ENCODE data around the gene CHD9NB. TPM values are rescaled to one million over a fixed set of nuclear protein-coding genes. Genes with fewer than 3 reads are reported as not detected.

CHD9NB gene
- polyA plus RNA-seq, 2 of the 4 experiments (the other 2 are of a cell fraction): 2.0 to 2.8 TPM

DNA sequence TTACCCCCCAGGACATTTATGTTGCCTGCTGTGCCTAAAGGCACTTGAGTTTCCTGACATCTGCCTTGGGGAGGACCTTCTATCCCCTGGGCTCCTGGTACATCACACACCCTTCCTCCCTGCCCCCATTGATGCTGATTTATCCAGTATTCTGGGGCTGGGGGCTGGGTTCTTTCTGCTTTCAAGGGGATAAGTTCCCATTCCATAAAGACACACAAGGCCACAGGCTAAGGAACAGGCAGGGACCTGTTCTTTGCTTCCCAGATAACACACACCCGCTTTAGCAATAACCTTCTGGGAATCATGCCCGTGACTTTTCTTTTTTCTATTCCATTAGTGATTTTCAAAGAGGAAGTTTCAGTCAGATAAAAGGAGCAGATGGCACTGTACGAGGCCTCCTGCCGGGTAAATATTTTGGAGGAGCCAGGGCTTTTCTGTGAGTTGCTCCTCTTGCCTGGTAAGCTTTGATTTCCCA lies 32.7 kb upstream of the CHD9NB start:
- no peak overlapping the region for H3K4me2 ChIP-seq

GRCh38 chr16:53084746-53085334 lies 32.1 kb upstream of the CHD9NB start:
- DNase-seq (ENCODE audit: low read depth in 1 of 2, low spot score in 1 of 2): no peak
- no peak overlapping the region for H3K4me2 ChIP-seq
- H3K9me3 ChIP-seq: no peaks in the 10 kb centered on the region
- no peak overlapping the region for H3K4me3 ChIP-seq
- TF ChIP-seq MYC (IDR thresholded peaks at IDR 0.05; ENCODE audit: borderline replicate concordance, low read length) (no peak), JUN (IDR thresholded peaks at IDR 0.05) (no peak), CEBPB (IDR thresholded peaks at IDR 0.05) (no peak), NPAS2 (CRISPR knock-in tag; IDR thresholded peaks at IDR 0.05; ENCODE audit: borderline replicate concordance) (no peak), ESRRA (IDR thresholded peaks at IDR 0.05; ENCODE audit: borderline replicate concordance, low read length) (no peak), HOXA7 (CRISPR knock-in tag; IDR thresholded peaks at IDR 0.05) (no peak), RAD21 (conservative IDR thresholded peaks at IDR 0.05 in 1 of 2, IDR thresholded peaks at IDR 0.05 in 1 of 2) (no peak), NFE2L2 (conservative IDR thresholded peaks at IDR 0.05; ENCODE audit: low read length) (no peak), FOSB (CRISPR knock-in tag; IDR thresholded peaks at IDR 0.05) (no peak)
- TF ChIP-seq, protein P1, sequence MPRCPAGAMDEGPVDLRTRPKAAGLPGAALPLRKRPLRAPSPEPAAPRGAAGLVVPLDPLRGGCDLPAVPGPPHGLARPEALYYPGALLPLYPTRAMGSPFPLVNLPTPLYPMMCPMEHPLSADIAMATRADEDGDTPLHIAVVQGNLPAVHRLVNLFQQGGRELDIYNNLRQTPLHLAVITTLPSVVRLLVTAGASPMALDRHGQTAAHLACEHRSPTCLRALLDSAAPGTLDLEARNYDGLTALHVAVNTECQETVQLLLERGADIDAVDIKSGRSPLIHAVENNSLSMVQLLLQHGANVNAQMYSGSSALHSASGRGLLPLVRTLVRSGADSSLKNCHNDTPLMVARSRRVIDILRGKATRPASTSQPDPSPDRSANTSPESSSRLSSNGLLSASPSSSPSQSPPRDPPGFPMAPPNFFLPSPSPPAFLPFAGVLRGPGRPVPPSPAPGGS (IDR thresholded peaks at IDR 0.05): no peak
- peak overlapping the region; percentile 42 to 87; a peak in 4 of 6 replicates for H3K27ac ChIP-seq
- ChIA-PET CTCF (interaction anchor here (7.7 kb wide), 1 partner anchor 30 kb away, joined by 32 read pairs; the partner anchor contains the start of gene CHD9), POLR2A (no interaction called here)
- 94% methylated on average over 8 of the region's 8 CpGs for WGBS (ENCODE audit: missing lambda C conversion rate)
- peaks cover 58% of the 10 kb centered on the region for H3K4me1 ChIP-seq
- FAIRE-seq: no peak
- no peak for ATAC-seq

More for the DNA sequence above, 32.7 kb upstream of the CHD9NB start:
- Histone ChIP-seq H3K27ac (peak overlapping the region; percentile 42 to 87; a peak in 3 of 6 replicates), H3K4me3 (no peak overlapping the region), H3K4me1 (peaks cover 58% of the 10 kb centered on the region), H3K9me3 (no peaks in the 10 kb centered on the region)
- 90% methylated on average over 4 of the region's 4 CpGs for WGBS (ENCODE audit: missing lambda C conversion rate)
- DNase-seq (ENCODE audit: low read depth in 1 of 2, low spot score in 1 of 2): no peak
- TF ChIP-seq RNF2 (IDR thresholded peaks at IDR 0.05; ENCODE audit: borderline replicate concordance, low read depth): no peak
- TF ChIP-seq, protein P1 (IDR thresholded peaks at IDR 0.05): no peak
- FAIRE-seq: no peak
- ATAC-seq: no peak
- POLR2A ChIA-PET: no interaction called here
- CTCF ChIA-PET: interaction anchor here (7.7 kb wide), 1 partner anchor 30 kb away, joined by 32 read pairs; the partner anchor contains the start of gene CHD9

DNA sequence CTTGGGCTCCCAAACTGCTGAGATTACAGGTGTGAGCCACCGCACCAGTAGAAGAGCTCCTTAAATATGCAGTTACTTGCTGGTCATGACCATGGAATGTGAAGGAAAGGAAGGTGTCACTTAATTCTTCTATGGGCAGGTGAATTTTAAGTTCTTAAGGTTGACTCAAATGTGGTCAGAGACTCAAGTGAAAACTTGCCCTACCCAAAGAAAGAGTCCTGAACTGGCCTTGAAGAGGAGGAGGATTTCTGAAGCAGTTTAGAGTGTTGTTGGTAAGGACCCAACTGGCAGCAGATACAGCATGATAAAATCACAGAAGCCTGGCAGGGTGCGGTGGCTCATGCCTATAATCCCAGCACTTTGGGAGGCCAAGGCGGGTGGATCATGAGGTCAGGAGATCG lies 31.4 kb upstream of the CHD9NB start:
- FAIRE-seq: no peak
- Histone ChIP-seq H3K9me3 (no peaks in the 10 kb centered on the region), H3K4me2 (no peak overlapping the region), H3K4me3 (no peak overlapping the region), H3K27ac (peak overlapping the region in 1 of 2 experiments; percentile 87; a peak in 5 of 6 replicates), H3K4me1 (peaks cover 63% of the 10 kb centered on the region)
- ATAC-seq: no peak
- 96% methylated on average over 4 of the region's 4 CpGs for WGBS (ENCODE audit: missing lambda C conversion rate)
- ChIA-PET CTCF (no interaction called here), POLR2A (no interaction called here)
- DNase-seq (ENCODE audit: low read depth in 1 of 2, low spot score in 1 of 2): no peak
- TF ChIP-seq BHLHE40 (IDR thresholded peaks at IDR 0.05; ENCODE audit: low read depth, low read length) (no peak), ZFP36 (IDR thresholded peaks at IDR 0.05; ENCODE audit: borderline replicate concordance, partially characterized antibody) (no peak), NPAS2 (CRISPR knock-in tag; IDR thresholded peaks at IDR 0.05; ENCODE audit: borderline replicate concordance) (no peak), RNF2 (IDR thresholded peaks at IDR 0.05; ENCODE audit: borderline replicate concordance, low read depth) (no peak), KDM5A (IDR thresholded peaks at IDR 0.05) (no peak), FOXS1 (CRISPR knock-in tag; IDR thresholded peaks at IDR 0.05) (no peak), RARB (CRISPR knock-in tag; IDR thresholded peaks at IDR 0.05) (no peak), FOSB (CRISPR knock-in tag; IDR thresholded peaks at IDR 0.05) (no peak), MAZ (IDR thresholded peaks at IDR 0.05; ENCODE audit: borderline replicate concordance, low read depth, low read length) (no peak), PBX3 (IDR thresholded peaks at IDR 0.05) (no peak), CBX2 (IDR thresholded peaks at IDR 0.05; ENCODE audit: borderline replicate concordance, low read depth) (no peak), EHMT2 (IDR thresholded peaks at IDR 0.05; ENCODE audit: low read depth) (no peak), RCOR1 (IDR thresholded peaks at IDR 0.05; ENCODE audit: low read depth, low read length) (no peak), HOXB13 (CRISPR knock-in tag; IDR thresholded peaks at IDR 0.05; ENCODE audit: low read depth) (no peak), GATA3 (IDR thresholded peaks at IDR 0.05; ENCODE audit: borderline replicate concordance) (no peak), TFCP2L1 (CRISPR knock-in tag; IDR thresholded peaks at IDR 0.05) (no peak), HDAC2 (IDR thresholded peaks at IDR 0.05) (no peak)
- TF ChIP-seq, protein P2, sequence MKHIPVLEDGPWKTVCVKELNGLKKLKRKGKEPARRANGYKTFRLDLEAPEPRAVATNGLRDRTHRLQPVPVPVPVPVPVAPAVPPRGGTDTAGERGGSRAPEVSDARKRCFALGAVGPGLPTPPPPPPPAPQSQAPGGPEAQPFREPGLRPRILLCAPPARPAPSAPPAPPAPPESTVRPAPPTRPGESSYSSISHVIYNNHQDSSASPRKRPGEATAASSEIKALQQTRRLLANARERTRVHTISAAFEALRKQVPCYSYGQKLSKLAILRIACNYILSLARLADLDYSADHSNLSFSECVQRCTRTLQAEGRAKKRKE (CRISPR knock-in tag; IDR thresholded peaks at IDR 0.05; ENCODE audit: low read depth): no peak
- TF ChIP-seq, protein P3, sequence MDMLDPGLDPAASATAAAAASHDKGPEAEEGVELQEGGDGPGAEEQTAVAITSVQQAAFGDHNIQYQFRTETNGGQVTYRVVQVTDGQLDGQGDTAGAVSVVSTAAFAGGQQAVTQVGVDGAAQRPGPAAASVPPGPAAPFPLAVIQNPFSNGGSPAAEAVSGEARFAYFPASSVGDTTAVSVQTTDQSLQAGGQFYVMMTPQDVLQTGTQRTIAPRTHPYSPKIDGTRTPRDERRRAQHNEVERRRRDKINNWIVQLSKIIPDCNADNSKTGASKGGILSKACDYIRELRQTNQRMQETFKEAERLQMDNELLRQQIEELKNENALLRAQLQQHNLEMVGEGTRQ (IDR thresholded peaks at IDR 0.05): no peak
- TF ChIP-seq, protein P4, sequence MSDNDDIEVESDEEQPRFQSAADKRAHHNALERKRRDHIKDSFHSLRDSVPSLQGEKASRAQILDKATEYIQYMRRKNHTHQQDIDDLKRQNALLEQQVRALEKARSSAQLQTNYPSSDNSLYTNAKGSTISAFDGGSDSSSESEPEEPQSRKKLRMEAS (IDR thresholded peaks at IDR 0.05): no peak
